GM10847 (cell line): ENCODE results near the gene CACNA2D3.

Experiments used
- POLR2A ChIP-seq: IDR thresholded peaks from 2 replicates; pipeline ENCODE4 v1.6.1; 2011; ENCODE audit not compliant: insufficient read length; ENCODE audit errors: extremely low read depth

The CACNA2D3 gene

GRCh38 chr3:54257125-54257720 is 134.9 kb downstream of the CACNA2D3 start:
- TF ChIP-seq POLR2A, result no peak

- no peak for TF ChIP-seq POLR2A
These were observed 137.3 kb downstream of the CACNA2D3 start for GRCh38 chr3:54259636-54260035.

GRCh38 chr3:54261141-54261540 is 138.8 kb downstream of the CACNA2D3 start:
- no peak for TF ChIP-seq POLR2A

- no peak for TF ChIP-seq POLR2A
These were observed 140.2 kb downstream of the CACNA2D3 start for GRCh38 chr3:54262541-54262940.

- TF ChIP-seq POLR2A, result no peak
These were observed 140.6 kb downstream of the CACNA2D3 start for GRCh38 chr3:54262946-54263345.

- no peak for TF ChIP-seq POLR2A
These were observed 141.7 kb downstream of the CACNA2D3 start for GRCh38 chr3:54264050-54264449.

GRCh38 chr3:54270816-54271526 is 148.6 kb downstream of the CACNA2D3 start:
- no peak for TF ChIP-seq POLR2A

GRCh38 chr3:54273791-54274190 is 151.4 kb downstream of the CACNA2D3 start:
- no peak for TF ChIP-seq POLR2A

GRCh38 chr3:54274607-54275006 is 152.3 kb downstream of the CACNA2D3 start:
- TF ChIP-seq POLR2A, result no peak

- TF ChIP-seq POLR2A, result no peak
These were observed 156.7 kb downstream of the CACNA2D3 start for GRCh38 chr3:54279005-54279583.

GRCh38 chr3:54283470-54283869 is 161.1 kb downstream of the CACNA2D3 start:
- TF ChIP-seq POLR2A, result no peak

- TF ChIP-seq POLR2A, result no peak
These were observed 171.9 kb downstream of the CACNA2D3 start for GRCh38 chr3:54294214-54294613.

- no peak for TF ChIP-seq POLR2A
These were observed 174.2 kb downstream of the CACNA2D3 start for GRCh38 chr3:54296531-54296930.

- no peak for TF ChIP-seq POLR2A
These were observed 177.0 kb downstream of the CACNA2D3 start for GRCh38 chr3:54299169-54299935.

GRCh38 chr3:54303517-54304375 is 181.4 kb downstream of the CACNA2D3 start:
- TF ChIP-seq POLR2A, result no peak

GRCh38 chr3:54304877-54305276 is 182.5 kb downstream of the CACNA2D3 start:
- no peak for TF ChIP-seq POLR2A
